GM21390 (cell line): ENCODE results near the gene TMEM167B.

Experiments used
- ATAC-seq: cut with Tn5 transposase; IDR thresholded peaks from one replicate; pipeline ENCODE4 v1.9.1; 2021; ENCODE audit not compliant: unreplicated experiment

The TMEM167B gene

DNA sequence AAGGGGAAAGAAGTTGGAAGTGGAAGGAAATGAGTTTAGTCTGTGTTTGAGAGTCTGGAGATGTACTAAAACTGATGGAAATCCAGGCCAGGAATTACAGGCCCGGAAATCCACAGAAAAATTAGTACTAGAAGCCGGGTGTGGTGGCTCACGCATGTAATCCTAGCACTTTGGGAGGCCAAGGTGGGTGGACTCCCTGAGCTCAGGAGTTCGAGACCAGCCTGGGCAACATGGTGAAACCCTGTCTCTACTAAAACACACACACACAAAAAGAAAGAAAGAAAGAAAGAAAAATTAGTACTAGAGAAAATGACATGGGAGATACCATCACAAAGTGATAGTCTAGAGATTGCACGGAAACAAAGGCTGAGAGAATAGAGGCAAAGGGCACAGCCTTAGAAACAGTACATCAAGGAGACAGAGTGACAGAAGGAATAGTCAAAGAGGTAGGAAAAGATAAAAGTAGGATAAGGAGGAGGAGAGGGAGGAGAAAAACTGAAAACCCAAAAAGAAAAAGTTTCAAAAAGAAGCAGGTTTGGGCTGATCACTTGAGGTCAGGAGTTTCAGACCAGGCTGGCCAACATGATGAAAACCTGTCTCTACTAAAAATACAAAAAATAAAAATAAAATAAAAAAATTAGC is 10.0 kb upstream of the TMEM167B start:
- no peak for ATAC-seq

DNA sequence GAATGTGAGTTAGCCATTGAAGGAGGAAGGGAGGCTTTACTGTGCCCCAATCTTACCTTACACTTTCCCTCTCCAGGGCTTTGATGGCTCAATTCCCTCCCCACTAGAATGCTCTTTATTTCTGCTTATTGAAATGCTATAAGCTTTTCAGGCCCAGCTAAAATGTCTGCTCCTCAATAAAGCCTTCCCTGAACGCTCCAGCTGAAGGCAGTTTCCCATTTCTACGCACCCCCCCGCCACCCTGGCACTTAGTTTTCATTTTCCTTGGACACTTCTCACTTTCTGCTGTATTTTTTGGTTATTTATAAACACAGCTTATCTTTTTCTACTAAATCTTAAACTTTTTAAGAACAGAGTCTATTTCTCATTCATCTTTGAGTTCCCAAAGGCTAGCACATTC is 7.1 kb upstream of the TMEM167B start:
- no peak for ATAC-seq

- no peak for ATAC-seq
Observed at GRCh38 chr1:109083923-109084322, 6.6 kb upstream of the TMEM167B start.

DNA sequence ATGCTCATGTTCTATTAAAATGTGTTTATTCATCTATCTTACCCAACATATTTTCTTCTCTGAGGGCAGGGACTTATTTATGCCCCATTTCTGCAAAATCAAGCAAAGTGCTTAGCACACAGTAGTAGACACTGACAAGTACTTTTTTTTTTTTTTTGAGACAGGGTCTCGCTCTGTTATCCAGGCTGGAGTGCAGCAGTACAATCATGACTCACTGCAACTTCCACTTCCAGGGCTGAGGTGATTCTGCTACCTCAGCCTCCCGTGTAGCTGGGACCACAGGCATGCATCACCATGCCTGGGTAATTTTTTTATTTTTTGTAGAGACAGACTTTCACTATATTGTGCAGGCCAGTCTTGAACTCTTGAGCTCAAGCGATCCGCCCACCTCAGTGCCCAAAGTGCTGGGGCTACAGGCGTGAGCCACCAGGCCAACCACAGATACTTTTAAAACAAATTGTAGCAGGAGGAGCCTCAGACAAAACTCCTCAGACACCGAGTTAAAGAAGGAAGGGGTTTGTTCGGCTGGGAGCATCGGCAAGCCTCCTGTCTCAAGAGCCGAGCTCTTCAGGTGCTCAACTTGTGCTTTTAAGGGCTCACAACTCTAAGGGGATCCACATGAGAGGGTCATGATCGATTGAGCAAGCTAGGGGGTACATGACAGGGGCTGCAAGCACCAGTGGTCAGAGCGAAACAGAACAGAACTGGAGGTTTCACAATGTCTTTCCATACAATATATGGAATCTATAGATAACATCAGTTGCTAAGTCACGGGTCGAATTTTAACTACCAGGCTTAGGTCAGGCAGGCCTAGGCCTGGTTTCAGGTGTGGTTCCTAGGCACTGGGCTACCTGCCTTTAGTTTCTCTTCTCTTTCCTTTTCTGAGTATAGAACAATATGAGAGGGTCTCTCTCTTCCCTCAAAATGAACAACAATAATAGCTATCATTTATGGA is 5.7 kb upstream of the TMEM167B start:
- no peak for ATAC-seq

- no peak for ATAC-seq
Observed at GRCh38 chr1:109089242-109090015, 1.1 kb upstream of the TMEM167B start.

DNA sequence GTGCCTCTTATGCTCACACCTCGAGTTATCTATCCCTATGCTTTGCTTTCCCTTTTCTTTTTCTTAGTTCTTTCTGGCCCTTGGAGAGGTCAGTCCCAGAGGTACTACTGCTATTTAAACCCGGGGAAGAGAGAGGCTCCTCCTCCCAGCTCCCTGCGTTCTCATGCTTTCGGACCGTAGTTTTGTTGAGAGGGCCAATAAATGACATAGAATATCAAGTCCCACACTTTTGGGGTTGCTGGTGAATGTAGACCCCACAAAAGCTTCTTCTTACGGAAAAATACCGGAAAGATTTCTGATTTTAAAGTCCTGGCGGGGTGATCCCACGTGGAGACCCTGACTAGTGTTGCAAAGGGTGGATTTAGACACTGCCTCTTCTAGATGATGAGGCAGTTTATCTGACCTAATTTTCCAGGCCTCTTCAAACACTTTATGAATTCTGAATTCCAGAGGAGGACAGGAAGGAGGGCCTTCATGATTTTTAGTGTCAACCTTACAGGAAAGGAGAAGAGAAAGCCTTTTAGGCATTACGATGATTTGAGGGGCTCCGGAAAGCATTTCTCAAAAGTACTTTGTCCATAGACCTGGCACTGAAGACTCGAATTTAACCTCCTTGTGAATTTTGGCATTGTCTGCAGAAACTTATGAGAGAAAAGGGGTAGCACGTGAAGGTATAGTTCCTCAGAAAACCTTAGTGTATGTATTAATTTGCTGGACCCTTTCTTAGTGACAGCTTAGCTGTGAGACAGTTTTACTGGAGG is 694 bp downstream of the TMEM167B start:
- peak; percentile 55 for ATAC-seq

GRCh38 chr1:109091839-109092193 is 1.3 kb downstream of the TMEM167B start:
- ATAC-seq = no peak

DNA sequence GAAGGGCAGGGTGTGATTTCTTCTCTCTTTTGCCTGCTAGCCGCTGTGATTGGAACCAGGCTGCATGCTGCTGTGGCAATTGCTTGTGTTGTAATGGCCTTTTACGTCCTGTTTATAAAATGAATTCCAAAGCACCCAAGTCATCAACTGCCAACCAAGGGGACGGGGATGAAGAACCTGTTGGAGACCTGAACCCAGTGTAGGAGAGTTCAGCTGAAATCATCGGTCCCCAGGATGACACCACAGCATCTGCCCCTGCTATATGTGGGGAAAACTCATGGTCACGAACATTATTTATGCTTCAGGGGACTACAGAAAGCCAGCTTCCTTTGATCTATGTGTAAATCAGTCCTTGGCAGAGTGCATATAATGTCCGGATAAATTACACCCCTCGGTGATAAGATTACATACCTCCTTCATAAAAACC is 3.8 kb downstream of the TMEM167B start:
- no peak for ATAC-seq

- ATAC-seq = no peak
Observed at GRCh38 chr1:109094871-109095270, 4.3 kb downstream of the TMEM167B start.

GRCh38 chr1:109095631-109096030 is 5.1 kb downstream of the TMEM167B start:
- no peak for ATAC-seq

DNA sequence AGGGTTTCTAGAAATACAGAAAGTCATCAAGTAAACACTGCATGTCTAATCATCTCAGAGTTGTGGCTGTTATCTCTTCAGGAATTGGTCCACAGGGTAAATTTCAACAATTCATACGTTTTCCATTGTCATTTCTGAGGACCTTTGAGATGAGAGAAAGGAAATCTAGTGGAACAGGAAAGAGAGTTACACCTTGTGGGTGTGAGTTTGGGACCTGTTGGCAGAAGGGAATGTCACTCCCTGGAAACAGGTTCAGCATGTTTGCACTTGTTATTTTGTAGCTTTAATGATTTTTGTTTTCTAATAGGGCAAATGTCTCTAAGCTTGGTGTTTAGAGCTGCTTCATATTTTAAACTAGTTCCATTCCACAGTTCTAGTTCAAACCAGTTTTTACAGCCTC is 5.6 kb downstream of the TMEM167B start:
- ATAC-seq = no peak

DNA sequence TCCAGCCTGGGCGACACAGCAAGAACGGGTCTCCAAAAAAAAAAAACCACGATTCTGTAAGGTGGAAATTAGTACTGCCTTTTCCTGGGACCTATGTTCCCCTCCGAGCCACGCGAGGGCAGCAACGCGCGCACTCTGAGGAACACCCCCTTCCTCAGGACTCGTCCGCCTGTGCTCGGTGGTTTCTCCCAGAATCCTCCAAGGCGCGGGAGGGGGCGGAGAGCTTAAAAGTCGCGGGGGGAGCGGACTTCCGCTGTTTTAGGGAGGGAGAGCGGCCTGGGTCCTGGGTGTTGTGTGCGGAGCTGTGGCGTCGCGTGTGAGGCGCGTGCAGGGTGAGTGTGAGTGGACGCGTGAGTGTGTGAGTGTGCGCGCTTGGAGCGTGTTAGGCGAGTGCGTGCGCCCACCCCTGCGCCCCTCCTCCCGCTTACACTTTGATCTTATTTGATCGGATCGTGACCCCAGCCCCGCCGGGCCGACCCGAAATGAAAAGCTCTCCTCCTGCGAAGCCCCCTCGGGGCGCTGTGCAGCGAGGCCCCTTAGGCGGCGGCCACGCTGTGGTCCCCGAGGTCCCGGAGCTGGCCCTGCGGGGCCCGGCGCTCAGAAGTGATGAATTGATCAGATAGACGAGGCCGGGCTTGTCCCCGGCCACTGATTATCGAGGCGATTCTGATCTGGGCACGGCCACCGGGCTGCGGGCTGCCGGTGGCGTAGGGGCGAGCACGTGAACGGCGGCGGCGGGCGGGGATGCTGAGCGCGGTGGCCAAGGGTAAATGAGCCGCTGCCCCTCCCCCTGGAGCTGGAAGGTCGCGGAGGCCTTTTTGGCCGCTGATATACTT is 9.6 kb downstream of the TMEM167B start:
- ATAC-seq = peak; percentile 86

- no peak for ATAC-seq
Observed at GRCh38 chr1:109104364-109105151, 14.0 kb downstream of the TMEM167B start.

DNA sequence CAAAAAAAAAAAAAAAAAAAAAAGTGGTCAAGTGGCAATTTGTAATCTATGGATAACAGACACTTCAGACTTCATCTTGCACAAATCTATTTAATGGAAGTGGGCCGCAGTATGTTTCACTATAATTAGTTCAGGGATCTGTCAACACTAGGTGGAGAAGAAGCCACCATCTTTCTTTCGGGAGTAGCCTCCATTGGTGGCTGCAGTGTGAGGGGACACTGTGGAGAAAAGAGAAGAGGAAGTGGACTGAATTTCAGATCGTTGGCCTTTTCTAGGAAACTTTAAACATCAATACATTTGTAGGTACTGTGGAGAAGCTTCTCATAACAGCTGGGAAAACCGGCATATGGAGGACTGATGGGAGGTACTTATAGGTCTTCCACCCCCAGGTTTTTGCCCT is 15.3 kb downstream of the TMEM167B start:
- no peak for ATAC-seq

DNA sequence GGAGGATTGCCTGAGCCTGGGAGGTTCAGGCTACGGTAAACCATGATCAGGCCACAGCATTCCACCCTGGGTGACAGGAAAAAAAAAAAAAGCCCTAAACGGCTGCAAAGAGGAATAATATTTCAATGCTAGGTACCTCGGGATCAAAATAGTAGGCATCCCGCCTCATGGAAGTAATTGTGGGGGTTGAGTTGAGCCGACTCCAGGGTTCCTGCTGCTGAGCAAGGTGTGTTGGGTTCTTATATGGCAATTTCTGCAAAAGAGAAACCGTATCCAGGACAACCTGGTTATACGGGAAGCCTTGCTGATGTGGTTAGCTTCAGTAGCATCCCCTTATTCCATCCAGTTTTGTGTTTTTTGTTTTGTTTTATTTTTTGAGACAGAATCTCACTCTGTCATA is 17.2 kb downstream of the TMEM167B start:
- ATAC-seq = no peak

DNA sequence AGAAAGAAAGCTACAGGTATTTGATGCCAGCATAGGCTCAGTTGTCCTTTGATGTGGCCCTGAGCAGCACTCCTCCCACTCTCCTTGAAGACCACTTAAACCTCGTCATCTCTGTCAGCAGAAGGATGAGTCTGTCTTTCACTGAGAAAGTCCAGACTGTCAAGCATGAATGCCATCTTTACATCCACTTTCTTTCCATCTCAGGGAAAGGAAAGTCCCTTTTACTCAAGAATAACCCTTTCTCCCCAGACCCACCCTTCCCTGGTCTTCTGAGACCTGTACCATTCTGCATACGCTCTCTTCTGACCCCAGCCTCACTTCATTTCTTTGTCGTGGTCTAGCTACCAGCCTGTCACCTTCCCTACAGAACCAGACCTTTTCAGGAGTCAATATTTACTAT is 19.3 kb downstream of the TMEM167B start:
- ATAC-seq = no peak

GRCh38 chr1:109111386-109112055 is 21.0 kb downstream of the TMEM167B start:
- no peak for ATAC-seq

DNA sequence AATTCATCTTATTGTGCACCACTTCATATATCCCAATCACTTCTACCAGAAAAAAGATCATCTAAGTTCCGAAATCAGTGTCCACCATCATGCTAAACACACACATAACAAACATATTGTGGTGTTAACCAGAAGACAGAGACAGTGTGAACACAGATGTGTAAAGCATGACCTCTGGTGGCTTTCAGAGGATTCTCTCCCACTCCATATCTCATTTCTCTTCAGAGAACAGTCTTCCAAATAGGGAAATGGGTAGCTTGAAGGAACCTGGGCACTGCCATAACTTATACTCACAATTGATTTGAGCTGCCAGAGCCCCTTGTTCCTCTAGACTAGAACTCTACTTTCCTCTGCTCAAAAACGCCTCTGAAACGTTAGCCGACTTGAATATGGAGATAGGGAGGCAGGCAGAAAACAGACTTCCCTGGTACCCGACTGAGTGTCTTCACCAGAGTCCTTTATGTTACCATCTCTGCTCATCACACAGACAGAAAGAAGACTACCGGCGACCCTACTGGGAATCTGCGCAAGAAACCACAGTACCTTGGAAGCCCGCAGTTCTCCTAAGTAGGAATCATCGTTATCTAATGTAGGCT is 21.6 kb downstream of the TMEM167B start:
- ATAC-seq = no peak
